Natural killer cell (primary cell): ENCODE results near the gene SCAPER. TPM values are rescaled to one million over a fixed set of nuclear protein-coding genes. Genes with fewer than 3 reads are reported as not detected.

Experiments
- ATAC-seq, 3 donors: fragments of 150-1000 bp in 2 of 3; fragments of 200-7000 bp in 1 of 3; cut with Tn5 transposase; 1 replicate in 1 of 3; 2 replicates in 2 of 3; pipeline ENCODE4 v1.10.0; 2021; ENCODE audit warnings: mild to moderate bottlenecking in 2 of 3, moderate library complexity in 2 of 3
- DNase-seq, 2 donors: peaks; one replicate each; pipeline versions ENCODE4 v3.0.0 to v3.0.0-alpha.2; 2013 to 2021; ENCODE audit warnings: mixed read lengths in 1 of 2
- H3K27ac ChIP-seq: one replicate; pipeline ENCODE4 v1.5.1; 2013; ENCODE audit warnings: mild to moderate bottlenecking, low read length
- H3K27me3 ChIP-seq: one replicate; pipeline ENCODE4 v1.6.1; 2013; ENCODE audit warnings: low read length; ENCODE audit not compliant: control insufficient read depth, insufficient read depth
- H3K36me3 ChIP-seq: one replicate; pipeline ENCODE4 v1.6.1; 2013; ENCODE audit warnings: low read length; ENCODE audit not compliant: control insufficient read depth, insufficient read depth
- H3K4me1 ChIP-seq: one replicate; pipeline ENCODE4 v1.6.1; 2013; ENCODE audit warnings: low read length; ENCODE audit not compliant: control insufficient read depth, insufficient read depth
- H3K4me3 ChIP-seq: one replicate; pipeline ENCODE4 v1.5.1; 2013; ENCODE audit warnings: low read length
- H3K9me3 ChIP-seq: one replicate; pipeline ENCODE4 v1.6.1; 2013; ENCODE audit warnings: low read length; ENCODE audit not compliant: control insufficient read depth, insufficient read depth
- H3K27ac Mint-ChIP-seq, 2 donors: one replicate each; pipeline ENCODE4 v1.8.0; 2022; ENCODE audit warnings: mild to moderate bottlenecking in 2 of 2, mixed read lengths in 2 of 2, moderate library complexity in 1 of 2
- H3K27me3 Mint-ChIP-seq, 2 donors: one replicate each; pipeline ENCODE4 v1.8.0; 2022; ENCODE audit warnings: low read depth in 2 of 2, mixed read lengths in 2 of 2
- H3K36me3 Mint-ChIP-seq: one replicate; pipeline ENCODE4 v1.8.0; 2022; ENCODE audit warnings: mixed read lengths
- H3K4me1 Mint-ChIP-seq, 2 donors: one replicate each; pipeline ENCODE4 v1.8.0; 2022; ENCODE audit warnings: mixed read lengths in 2 of 2
- H3K4me3 Mint-ChIP-seq: one replicate; pipeline ENCODE4 v1.8.0; 2022; ENCODE audit warnings: mild to moderate bottlenecking, moderate library complexity, mixed read lengths
- H3K9me3 Mint-ChIP-seq, 2 donors: one replicate each; pipeline ENCODE4 v1.8.0; 2022; ENCODE audit warnings: mixed read lengths in 2 of 2
- CTCF ChIP-seq: fragments of 200-600 bp; IDR thresholded peaks from one replicate; pipeline ENCODE4 v1.8.0; 2022; ENCODE audit warnings: antibody characterized with exemption
- WGBS: methylation state at CpG from one replicate; pipeline ENCODE4 v1.1.7; 2013; ENCODE audit warnings: missing lambda C conversion rate; ENCODE audit not compliant: insufficient coverage; 5-methylcytosine and 5-hydroxymethylcytosine counted together
- intact Hi-C: fragments of 100-400 bp; cut with micrococcal nuclease; formaldehyde crosslinking; loops from one replicate; pipeline ENCODE4 v1.14.2; 2022
- total RNA-seq, 4 donors: library from RNA; stranded (reverse); fragments of 120-200 nt in 1 of 4; gene quantifications; one replicate each; pipeline versions ENCODE4 v1.2.3 to v1.2.4, GENCODE V29; 2013 to 2022

The SCAPER gene
- total RNA-seq, 3 donors from 2014 or later (not counting 1 experiment from before 2014, with no cell fraction given) = 48.1 to 53.6 (median 51.8) TPM

- peaks cover 2% of the 10 kb centered on the region in 2 donors for H3K9me3 Mint-ChIP-seq
- no peak overlapping the region for H3K4me3 Mint-ChIP-seq
- Histone ChIP-seq H3K27ac (no peak overlapping the region), H3K4me3 (no peak overlapping the region), H3K9me3 (no peaks in the 10 kb centered on the region), H3K4me1 (no peaks in the 10 kb centered on the region), H3K36me3 (no peaks in the 10 kb centered on the region), H3K27me3 (no peaks in the 10 kb centered on the region)
- H3K36me3 Mint-ChIP-seq = peaks cover 5% of the 10 kb centered on the region
- ATAC-seq (no peak), DNase-seq (no peak)
- H3K4me1 Mint-ChIP-seq = no peaks in the 10 kb centered on the region
- intact Hi-C loops = no loop called here
- no peaks in the 10 kb centered on the region for H3K27me3 Mint-ChIP-seq
- TF ChIP-seq CTCF = no peak
- WGBS = 71% methylated on average over 1 of the region's 1 CpG
- H3K27ac Mint-ChIP-seq = no peak overlapping the region
These were observed 339.8 kb downstream of the SCAPER start for GRCh38 chr15:76565366-76565765.

GRCh38 chr15:76555247-76555646, 349.9 kb downstream of the SCAPER start:
- no peak overlapping the region for H3K4me3 Mint-ChIP-seq
- no peaks in the 10 kb centered on the region for H3K27me3 ChIP-seq
- ATAC-seq (no peak), DNase-seq (no peak)
- H3K36me3 ChIP-seq = no peaks in the 10 kb centered on the region
- no peaks in the 10 kb centered on the region for H3K9me3 ChIP-seq
- peaks cover 0 to 2% of the 10 kb centered on the region in 2 donors for H3K9me3 Mint-ChIP-seq
- H3K27me3 Mint-ChIP-seq = no peaks in the 10 kb centered on the region
- H3K4me1 ChIP-seq = no peaks in the 10 kb centered on the region
- H3K27ac ChIP-seq = no peak overlapping the region
- no peak overlapping the region for H3K4me3 ChIP-seq
- intact Hi-C loops = no loop called here
- no peak for TF ChIP-seq CTCF
- no peaks in the 10 kb centered on the region for H3K36me3 Mint-ChIP-seq
- WGBS = no CpG with 5 or more reads among the region's 1 CpG
- H3K27ac Mint-ChIP-seq = no peak overlapping the region
- H3K4me1 Mint-ChIP-seq = peaks cover 4 to 11% of the 10 kb centered on the region in 2 donors

- peaks cover 0 to 3% of the 10 kb centered on the region in 2 donors for H3K9me3 Mint-ChIP-seq
- 70% methylated on average over 2 of the region's 2 CpGs for WGBS
- no peak for ATAC-seq
- H3K4me3 ChIP-seq = no peak overlapping the region
- H3K4me1 Mint-ChIP-seq = peaks cover 4 to 11% of the 10 kb centered on the region in 2 donors
- no peaks in the 10 kb centered on the region for H3K27me3 ChIP-seq
- no peak overlapping the region for H3K27ac Mint-ChIP-seq
- no peak for TF ChIP-seq CTCF
- DNase-seq = peak in 1 of 2 donors; percentile 4
- H3K36me3 Mint-ChIP-seq = no peaks in the 10 kb centered on the region
- intact Hi-C loops = no loop called here
- H3K27me3 Mint-ChIP-seq = no peaks in the 10 kb centered on the region
- no peak overlapping the region for H3K4me3 Mint-ChIP-seq
- H3K36me3 ChIP-seq = no peaks in the 10 kb centered on the region
- H3K27ac ChIP-seq = no peak overlapping the region
- H3K4me1 ChIP-seq = no peaks in the 10 kb centered on the region
- no peaks in the 10 kb centered on the region for H3K9me3 ChIP-seq
These were observed 351.6 kb downstream of the SCAPER start for GRCh38 chr15:76553564-76553963.

GRCh38 chr15:76553102-76553501, 352.0 kb downstream of the SCAPER start:
- no peaks in the 10 kb centered on the region for H3K4me1 ChIP-seq
- H3K27me3 ChIP-seq = no peaks in the 10 kb centered on the region
- no peak overlapping the region for H3K4me3 ChIP-seq
- H3K27me3 Mint-ChIP-seq = no peaks in the 10 kb centered on the region
- peaks cover 4 to 11% of the 10 kb centered on the region in 2 donors for H3K4me1 Mint-ChIP-seq
- H3K27ac ChIP-seq = no peak overlapping the region
- H3K9me3 ChIP-seq = no peaks in the 10 kb centered on the region
- DNase-seq (no peak), ATAC-seq (no peak)
- H3K27ac Mint-ChIP-seq = no peak overlapping the region
- no peak overlapping the region for H3K4me3 Mint-ChIP-seq
- no peaks in the 10 kb centered on the region for H3K36me3 Mint-ChIP-seq
- intact Hi-C loops = no loop called here
- no peaks in the 10 kb centered on the region for H3K36me3 ChIP-seq
- H3K9me3 Mint-ChIP-seq = peaks cover 0 to 3% of the 10 kb centered on the region in 2 donors
- TF ChIP-seq CTCF = no peak
- WGBS = 93% methylated on average over 5 of the region's 5 CpGs
